ENCODE measurements around the gene HCRT.

GRCh38 chr17:42146911-42147607 lies 38.2 kb downstream of the HCRT start:
- no peak for TF ChIP-seq POLR2A (IDR thresholded peaks at IDR 0.05; ENCODE audit: low read depth, low read length)
- no peak for TF ChIP-seq CEBPB (IDR thresholded peaks at IDR 0.05; ENCODE audit: low read depth, low read length)
- TF ChIP-seq, protein P1, sequence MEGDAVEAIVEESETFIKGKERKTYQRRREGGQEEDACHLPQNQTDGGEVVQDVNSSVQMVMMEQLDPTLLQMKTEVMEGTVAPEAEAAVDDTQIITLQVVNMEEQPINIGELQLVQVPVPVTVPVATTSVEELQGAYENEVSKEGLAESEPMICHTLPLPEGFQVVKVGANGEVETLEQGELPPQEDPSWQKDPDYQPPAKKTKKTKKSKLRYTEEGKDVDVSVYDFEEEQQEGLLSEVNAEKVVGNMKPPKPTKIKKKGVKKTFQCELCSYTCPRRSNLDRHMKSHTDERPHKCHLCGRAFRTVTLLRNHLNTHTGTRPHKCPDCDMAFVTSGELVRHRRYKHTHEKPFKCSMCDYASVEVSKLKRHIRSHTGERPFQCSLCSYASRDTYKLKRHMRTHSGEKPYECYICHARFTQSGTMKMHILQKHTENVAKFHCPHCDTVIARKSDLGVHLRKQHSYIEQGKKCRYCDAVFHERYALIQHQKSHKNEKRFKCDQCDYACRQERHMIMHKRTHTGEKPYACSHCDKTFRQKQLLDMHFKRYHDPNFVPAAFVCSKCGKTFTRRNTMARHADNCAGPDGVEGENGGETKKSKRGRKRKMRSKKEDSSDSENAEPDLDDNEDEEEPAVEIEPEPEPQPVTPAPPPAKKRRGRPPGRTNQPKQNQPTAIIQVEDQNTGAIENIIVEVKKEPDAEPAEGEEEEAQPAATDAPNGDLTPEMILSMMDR (conservative IDR thresholded peaks at IDR 0.05; ENCODE audit: low read depth, low read length): no peak
- no peak for TF ChIP-seq SMC3 (IDR thresholded peaks at IDR 0.05; ENCODE audit: low read depth, low read length)
- no peak for TF ChIP-seq FOS (IDR thresholded peaks at IDR 0.05; ENCODE audit: low read depth, low read length)
- TF ChIP-seq, protein P2, sequence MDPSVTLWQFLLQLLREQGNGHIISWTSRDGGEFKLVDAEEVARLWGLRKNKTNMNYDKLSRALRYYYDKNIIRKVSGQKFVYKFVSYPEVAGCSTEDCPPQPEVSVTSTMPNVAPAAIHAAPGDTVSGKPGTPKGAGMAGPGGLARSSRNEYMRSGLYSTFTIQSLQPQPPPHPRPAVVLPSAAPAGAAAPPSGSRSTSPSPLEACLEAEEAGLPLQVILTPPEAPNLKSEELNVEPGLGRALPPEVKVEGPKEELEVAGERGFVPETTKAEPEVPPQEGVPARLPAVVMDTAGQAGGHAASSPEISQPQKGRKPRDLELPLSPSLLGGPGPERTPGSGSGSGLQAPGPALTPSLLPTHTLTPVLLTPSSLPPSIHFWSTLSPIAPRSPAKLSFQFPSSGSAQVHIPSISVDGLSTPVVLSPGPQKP (IDR thresholded peaks at IDR 0.05; ENCODE audit: borderline replicate concordance, low read depth, low read length): no peak
- no peak for TF ChIP-seq RAD21 (IDR thresholded peaks at IDR 0.05; ENCODE audit: low read length)

Data from IMR-90 (cell line).